HG03045 (cell line): ENCODE results near the gene VSTM2B.

ENCODE experiments used
- ATAC-seq: cut with Tn5 transposase; IDR thresholded peaks from one replicate; pipeline ENCODE4 v1.9.1; 2021; ENCODE audit warnings: mild to moderate bottlenecking, moderate library complexity; ENCODE audit not compliant: unreplicated experiment

The VSTM2B gene

DNA sequence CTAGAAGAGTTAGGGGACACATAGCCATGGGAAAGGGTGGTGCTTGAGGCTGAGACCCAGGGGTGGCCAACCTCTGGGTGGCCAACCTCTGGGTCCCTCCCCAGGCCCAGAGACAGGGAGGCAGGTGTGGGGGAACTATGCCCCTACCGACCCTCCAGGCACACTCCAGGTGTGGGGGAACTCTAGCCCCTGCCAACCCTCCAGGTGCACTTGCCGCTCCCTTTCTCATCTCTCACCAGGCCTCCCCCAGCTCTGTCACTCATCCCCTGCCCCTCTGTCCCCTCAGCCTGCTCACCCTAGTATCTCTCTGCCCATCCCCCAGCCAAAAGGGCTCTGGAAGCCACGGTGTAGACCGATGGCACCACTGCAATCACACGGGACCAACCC lies 10.6 kb upstream of the VSTM2B start:
- no peak for ATAC-seq

DNA sequence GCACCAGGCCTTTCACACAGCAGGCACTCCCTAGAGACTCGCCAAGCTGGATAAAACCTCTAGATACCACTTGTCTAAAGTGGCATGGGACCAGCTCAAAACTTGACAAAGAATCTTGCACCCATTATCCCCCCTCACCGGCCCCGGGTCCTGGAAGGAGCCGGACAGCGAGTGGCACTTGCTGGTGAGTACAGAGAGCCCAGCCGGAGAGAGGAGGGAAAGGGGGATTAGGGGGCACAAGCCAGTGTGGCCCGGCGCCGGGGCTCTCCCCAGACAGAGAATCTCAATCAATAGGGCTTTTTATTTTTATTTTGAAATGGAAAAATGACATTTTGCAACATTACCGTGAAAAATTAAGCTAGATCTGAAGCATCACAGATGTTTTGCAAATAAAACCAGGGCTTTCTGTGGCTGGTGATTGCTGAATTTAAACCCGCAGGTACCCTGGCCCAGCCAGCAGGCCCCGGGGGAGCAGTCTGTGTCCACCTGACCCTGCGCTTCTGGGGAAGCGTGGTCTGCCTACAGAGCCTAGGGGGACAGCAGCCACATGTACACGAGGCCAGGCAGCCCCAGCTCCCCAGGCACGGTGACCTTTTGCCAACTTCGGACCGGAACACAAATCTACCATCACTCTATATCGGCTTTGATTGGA lies 10.0 kb upstream of the VSTM2B start:
- ATAC-seq: no peak

DNA sequence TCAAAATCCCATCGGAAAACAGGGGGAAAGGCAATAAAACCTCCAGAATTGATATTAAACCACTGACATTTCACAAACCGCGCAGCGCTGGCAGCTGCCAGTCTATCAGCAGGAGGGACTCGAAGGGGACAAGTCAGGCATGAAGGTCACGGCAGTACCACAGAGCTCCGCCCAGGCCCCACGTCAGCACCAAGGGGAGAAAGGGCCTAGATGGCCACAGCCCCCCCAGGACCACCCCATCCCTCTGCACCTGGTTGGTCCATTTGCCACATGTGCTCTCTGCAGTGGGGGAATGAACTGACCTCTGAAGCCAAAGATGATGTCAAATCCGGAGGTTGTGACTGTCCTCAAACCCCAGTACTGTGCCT lies 9.5 kb upstream of the VSTM2B start:
- ATAC-seq: no peak

DNA sequence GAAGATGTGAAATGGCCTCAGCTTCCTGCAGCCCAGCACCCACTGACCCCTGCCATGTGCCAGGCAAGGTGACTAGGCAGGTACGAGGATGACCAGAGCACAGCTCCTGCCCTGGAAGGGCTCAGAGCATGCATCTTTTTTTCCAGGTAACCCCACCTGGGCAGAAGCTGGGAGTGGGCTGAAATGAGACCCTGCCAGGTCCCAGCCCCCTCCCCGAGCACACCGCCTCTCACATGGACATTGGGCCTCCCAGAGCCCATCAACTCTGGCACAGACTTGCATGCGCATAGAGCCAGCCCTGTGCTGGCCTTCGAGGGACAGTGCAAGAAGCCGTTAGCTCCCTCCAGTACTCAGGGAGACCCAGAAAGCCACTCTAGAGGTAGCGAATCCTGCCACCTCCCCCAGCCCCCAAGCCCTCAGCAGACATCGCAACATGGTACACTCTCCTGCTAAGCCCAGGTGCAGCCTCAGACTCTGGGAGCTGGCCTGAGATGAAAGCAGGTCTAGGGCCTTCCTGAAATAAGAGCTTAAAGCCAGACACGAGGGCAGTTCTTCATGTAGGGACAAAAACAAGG lies 8.9 kb upstream of the VSTM2B start:
- no peak for ATAC-seq

DNA sequence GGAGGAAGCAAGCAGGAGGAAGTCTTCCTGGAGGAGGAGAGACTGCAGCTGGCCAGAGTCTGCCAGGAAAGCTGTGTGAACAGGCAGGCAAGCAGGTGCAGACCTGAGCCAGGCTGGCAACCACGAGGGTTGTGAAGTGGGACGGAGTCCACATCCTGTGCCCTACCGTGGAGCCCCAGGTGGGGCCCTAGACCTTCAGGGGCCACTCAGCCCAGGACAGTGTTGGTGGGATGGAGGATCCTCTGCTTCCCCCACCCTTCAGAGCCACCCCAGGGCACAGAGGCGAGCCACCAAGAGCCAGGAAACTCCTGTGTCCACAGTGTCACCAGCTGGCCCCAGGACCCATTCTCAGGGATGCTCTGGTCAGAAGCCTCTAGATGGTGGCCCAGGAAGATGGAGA lies 8.4 kb upstream of the VSTM2B start:
- ATAC-seq: no peak

DNA sequence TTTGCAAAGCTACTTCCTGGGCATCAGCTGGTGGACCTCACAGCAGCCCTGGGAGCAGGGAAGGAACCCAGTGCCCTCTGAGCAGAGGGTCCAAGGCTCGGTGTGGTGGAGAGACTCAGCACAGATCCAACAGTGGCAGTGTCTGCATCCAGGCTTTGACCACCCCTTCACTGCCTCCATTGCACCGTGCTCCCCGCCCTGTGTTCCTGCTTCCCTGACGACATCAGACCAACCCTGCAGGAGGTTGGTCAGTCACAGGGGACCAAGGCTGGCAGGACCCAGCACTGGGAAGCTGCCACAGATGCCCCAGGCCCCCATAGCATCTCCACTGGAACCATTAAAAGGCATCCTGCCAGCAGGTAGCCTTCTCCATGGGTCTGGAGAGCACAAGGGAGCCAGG lies 7.8 kb upstream of the VSTM2B start:
- no peak for ATAC-seq

DNA sequence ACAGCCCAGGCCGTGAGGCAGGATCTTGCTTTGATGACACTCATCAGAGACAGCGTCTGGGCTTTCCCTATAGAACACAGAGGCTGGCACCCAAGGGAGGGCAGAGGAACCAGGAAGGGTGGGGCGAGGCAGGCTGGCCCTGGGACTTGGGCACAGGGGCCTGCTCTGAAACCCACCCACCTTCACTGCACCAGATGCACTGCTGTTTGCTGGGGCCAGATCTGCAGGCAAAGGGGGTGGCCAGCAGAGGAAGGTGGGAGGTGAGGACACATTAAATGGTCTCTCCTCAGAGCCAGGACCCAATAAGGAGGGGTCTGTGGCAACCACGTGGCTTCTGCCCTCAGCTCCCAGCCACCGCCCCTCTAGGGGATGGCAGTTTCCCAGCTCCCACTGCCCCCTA lies 6.6 kb upstream of the VSTM2B start:
- no peak for ATAC-seq

DNA sequence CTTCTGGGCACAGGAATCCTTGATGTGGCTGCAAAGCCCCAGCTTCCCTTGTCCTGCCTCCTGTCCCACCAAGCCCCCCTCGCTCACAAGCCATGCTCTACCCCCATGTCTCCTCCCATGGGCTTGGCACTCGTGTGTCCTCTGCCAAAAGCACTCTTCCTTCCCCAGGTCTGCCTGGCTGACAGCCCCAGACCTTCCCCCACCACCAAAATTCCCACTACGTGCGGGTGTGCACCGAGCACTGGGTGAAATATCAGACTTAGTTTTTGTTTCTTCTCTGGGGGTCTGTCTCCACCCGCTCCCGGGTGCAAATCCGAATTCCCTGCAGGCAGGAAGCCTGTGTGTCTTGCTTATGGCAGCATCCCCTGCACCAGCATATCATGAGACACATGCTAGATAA lies 5.9 kb upstream of the VSTM2B start:
- ATAC-seq: no peak

DNA sequence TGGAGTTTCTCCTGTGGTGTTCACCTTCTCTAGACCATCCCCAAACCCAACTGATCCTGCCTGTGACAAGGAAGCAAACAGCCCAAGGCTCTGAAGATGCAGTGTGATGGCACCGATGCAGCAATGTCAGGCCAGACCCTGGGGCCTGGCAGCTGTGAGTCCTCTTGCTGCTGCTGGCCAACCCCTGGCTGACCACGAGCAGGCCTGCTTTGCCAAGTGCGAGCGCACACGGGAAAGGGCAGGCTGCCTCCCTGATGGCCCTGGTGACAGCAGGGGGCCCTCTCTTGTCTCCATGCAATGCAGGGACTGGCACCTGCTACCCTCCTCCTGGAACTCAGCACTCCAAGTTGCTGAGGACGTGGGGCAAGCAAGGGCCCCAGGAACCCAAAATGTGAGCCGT lies 5.4 kb upstream of the VSTM2B start:
- ATAC-seq: no peak

DNA sequence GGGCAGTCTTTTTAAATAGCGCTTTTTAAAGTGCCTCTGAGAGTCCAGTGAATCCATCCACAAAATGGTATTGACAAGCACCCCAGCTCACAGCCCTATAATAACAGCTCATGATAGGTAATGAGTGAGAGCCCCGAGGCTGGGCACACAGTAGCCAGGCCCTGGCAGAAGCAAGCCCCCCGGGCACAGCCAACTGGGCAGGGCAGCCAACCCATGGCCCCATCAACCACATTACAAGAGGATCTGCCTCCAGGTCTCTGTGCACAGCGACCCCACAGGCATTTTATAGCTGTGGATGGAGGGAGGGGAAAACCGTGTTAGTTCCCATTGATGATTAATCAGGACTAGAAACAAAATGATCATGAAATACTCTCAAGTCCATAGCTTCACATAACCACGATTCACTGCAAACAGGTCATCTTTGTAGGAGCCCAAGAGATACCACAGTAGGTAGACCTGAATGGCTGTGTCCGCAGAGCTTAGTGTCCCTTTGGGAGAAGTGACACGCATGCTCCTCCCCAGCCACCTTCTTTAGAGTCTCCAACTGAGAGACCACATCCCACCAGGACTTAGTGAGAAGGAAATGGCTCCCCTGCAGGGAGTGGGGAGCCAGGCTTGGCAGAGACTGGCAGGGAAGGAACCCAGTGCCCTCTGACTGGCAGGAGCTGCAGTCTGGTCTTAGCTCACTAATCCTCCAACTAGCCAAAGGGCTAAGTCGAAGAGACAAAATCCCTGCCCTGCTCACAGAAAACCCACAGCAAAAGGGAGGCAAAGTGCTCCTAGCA lies 4.3 kb upstream of the VSTM2B start:
- ATAC-seq: no peak

DNA sequence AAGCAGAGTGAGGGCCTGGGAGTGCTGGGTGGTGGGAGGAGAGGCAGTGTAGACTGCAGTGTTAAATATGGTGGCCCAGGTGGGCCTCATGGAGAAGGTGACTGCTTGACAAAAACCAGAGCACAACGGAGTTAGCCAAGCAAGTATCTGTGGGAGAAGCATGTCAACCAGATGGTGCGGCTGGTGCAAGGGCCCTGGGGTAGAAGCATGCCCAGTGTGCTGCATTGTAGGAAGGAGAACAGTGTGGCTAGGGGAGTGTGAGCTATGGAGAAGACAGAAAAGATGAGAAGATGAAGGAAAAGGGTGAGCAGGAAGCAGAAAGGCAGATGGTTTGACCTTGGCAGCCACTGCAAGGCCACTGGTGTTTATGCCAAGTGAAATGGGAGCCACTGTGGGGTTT lies 2.2 kb upstream of the VSTM2B start:
- ATAC-seq: no peak

DNA sequence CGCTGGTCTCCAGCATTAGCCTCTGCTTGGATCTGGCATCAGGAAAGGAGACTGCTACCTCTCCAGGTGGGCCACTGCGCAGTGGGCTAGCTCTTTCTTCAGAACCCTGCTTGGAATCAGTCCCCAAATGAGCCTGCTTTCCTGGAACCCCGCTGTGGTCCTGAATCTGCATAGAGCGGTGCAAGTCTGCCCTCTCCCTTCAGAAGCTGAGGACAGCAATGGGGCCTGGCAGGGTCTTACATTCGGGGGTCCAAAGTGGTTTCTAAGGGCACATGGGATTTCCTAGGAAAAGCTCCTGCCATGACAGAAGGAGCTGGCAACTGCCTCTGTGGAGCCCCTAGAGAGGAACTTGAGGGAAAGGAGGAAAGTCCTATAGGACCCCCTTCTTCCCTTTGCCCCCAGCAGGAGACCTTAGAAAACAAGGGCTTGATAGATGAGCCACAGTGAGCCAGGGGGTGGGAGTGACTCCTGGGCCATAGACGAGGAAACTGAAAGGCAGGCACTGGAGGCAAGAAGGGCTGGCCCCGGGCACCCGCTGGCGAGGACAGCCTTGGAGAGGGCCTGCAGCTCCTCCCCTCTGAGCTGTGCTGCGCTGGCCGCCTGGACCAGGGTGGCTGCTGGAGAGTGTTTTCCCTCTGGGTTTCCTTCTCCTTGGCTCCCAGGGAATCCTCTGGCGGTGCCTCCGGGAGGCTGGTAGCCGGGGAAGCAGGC lies 1.4 kb upstream of the VSTM2B start:
- no peak for ATAC-seq

DNA sequence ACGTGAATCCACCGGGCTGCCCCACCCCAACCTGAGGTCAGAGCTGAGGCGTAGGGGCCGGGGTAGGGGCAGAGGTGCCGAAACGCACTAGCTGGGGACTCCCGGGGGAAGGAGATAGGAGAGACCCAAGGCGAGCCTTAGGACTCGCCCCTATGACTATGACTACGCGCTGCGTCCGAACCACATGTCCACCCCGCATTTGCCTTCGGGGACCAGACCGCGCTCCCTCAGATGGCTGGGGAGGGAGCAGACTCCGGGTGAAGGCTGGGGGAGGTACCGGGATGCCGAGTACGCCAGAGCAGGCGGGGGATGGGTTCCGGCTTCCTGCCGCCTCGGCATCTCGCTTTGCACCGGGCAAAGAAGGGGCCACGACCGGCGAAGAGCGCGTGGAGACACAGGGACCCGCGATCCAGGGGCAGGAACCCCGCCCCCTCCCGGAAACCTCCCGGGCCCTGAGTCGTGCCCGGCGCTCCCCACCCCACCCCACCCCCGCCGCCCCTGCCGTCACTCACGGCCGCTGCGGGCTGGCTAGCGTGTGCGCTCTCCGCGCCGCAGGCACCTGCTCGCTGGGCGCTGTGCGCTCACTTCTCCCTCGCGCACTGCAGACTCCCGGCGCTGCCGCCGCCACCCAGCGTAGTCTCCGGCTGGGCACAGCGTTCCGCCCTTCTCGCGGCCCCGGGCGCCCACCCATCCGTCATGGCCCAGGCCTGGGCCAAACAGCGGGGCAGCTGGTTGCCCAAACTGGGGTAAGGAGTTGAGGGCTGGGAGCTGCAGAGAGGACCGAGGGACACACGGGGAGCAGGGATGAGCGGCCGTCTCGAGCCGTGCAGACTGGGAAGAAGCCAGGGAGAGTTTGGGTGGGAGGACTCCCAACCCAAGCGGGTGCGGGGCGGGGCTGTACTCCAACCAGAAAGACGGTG lies 622 bp upstream of the VSTM2B start:
- ATAC-seq: no peak

DNA sequence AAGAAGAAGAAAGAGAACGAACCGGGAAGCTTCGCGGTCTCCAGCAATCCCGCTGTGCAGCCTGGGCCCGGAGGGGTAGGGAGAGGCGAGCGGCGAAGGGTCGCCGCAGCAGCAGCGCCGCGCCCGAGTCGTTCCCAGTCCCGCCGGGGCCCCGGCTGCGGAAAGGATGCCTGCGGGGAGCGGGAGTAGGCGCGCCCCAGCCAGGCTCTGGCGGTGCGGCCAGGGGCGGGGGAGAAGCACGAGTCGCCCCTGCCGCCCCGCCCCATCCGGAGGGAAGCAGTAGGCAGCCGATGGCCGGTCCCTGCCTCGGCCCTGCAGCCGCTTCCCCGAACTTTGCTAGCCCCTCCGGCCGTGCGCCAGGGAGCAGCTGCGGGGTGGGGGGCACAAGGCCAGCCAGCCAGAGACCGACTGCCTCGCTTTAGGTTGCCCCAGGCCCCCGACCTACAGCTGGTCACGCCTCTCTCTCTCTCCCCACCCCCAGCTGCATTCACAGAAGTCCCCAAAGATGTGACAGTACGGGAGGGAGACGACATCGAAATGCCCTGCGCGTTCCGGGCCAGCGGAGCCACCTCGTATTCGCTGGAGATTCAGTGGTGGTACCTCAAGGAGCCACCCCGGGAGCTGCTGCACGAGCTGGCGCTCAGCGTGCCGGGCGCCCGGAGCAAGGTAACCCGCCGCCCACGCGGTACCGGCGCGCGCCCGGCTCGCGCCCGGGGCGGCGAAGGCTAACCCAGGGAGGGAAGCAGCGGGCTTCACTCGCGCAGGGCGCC lies 1.1 kb downstream of the VSTM2B start:
- ATAC-seq: no peak

DNA sequence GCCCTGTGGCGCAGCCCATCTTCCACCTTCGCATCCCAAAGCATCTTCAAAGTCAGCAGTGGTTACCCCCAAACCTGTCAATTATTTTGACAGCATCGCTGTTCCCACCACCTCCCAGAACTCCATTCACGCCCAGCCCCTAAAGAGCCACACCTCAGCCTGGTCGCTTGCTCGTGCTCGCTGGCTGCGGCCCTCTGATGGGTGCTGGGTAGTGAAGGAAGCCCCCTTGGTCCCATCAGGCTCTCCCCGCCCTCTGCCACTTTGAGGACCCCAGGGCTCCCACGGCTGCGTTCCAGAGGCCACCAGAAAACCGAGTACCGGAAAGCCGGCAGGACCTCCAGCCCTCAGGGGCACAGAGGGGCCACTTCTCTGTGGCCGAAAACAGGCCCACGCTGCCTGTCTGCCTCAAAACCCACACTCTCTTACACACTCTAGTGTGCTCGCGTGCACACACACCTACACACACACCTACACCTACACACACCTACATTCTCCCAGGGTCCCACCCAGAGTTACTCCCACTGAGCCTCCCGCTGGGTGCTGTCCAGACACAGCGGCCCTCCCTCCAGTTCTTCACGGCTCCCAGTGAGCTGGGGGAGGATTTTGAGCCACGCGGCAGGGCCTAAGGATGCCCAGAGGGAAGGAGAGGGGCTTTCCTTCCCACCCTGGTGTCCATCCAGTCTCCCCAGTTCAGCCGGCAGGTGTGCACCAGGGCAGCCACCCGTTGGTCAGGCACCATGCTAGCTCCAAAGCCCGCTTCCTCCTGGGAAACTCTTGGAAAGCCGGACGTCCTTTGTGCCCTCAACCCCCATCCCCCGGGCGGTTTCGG lies 1.9 kb downstream of the VSTM2B start:
- ATAC-seq: no peak

DNA sequence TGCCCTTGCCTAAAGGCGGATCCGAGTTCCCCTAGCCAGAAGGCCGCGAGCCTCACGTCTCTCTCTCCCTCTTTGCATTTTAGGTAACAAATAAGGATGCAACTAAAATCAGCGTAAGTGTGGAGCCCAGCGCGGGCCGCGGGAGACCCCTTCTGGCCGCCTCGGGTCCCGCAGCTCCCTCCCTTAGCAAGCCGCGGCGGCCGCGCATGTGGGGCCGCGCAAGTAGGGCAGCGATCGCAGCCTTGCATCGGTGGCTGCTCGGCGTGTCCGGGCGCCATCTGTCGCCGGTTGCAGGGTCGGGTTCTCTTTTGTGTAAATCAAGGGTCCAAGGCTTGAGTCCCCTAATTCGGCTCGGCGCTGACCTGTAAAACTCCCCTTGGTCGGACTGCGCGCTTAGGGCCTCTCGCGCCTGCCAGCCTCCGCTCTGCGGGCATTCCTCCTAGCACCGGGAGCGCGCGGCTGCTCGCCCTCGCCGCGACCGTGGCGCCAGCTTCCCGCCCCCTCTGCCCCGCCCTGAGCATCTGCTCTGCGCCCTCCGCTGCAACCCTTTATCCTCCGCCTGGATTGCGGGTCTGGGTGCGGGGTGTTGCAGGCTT lies 2.7 kb downstream of the VSTM2B start:
- no peak for ATAC-seq

DNA sequence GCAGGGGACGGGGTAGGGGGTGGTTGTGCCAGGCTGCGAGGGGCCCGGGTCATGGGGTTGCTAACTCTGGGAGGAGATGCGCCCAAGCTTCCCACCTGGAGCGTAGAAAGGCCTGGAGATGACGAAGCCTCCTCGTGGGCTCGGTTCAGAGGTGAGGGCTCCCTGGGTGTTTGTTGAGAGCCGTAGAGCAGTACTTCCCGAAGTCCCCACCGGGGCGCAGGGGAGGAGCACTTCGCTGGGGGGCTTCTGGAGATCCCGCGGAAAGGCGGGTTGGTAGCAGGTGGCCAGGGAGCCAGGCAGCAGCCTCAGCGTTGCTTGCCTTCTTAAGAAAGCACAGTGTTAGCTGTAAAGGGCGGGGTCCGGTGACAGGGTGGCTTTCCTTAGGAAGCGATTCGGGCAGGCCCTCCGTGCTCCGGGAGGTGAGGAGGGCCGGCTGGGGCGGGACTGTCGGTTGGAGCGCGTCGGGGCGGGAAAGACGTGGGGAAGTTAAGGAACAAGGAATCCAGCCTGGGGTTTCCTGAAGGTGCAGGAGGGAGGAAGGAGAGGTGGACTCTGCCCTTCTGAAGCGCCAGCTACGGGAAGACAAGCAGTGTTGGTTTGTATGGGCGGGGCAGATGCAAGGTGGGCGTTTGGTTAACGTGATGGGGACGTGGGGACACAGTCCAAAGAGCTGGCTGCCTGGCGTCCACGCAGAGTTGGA lies 3.3 kb downstream of the VSTM2B start:
- ATAC-seq: no peak
